ENCODE data around the gene SPTLC2.
"Not testable (repeated sequence)": the region's sequence is repeated elsewhere in the genome, so short reads cannot be mapped to it uniquely, and the experiment has no call there.

SPTLC2 gene

GRCh38 chr14:77616454-77617229, at the start of gene SPTLC2:
Gene SPTLC2, minus strand, starts transcription at chr14:77616637. Its CDS starts 58 bp downstream, at chr14:77616579.
- DNase-seq: peak; percentile 99

DNA sequence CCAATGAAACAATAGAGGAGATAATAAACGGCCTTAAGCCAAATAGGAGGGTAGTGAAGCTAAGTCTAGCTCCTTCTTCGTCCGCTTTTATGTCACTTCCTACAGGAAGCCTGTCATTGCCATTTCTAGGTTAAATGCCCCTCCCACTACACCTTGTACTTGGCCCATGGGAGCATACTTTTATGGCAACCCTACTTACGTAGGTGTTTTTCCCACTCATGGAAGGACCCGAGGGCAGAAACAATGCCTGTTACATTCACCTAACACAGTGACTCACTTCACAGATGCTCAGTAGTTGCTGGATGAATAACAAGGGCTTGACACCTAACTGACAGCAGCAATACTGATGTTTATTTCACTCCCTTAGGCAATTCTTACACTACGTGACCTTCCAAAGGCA, 46.9 kb upstream of the SPTLC2 start:
- no peak for DNase-seq

- not testable (repeated sequence) for DNase-seq
These were observed 45.1 kb upstream of the SPTLC2 start for GRCh38 chr14:77661562-77661961.

DNA sequence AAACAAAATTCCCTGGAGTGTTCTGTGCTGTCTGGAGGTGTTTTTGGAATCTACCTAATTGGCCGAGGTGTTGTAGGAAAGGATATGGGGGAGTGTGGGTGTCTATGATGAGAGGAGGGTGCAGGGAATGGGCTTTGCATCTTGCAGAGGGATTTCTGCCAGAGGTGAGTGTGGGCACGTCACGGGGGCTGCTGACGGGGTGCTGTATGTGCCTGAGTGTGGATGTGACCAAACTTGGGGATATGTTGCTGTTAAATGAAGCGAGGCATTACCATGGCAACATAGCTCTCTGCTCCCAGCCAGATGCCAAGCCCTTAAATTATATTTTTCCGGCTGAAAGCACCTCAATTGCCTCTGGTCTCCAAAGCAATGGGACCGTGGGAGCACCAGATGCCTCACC, 44.3 kb upstream of the SPTLC2 start:
- DNase-seq: no peak

- DNase-seq: no peak
These were observed 43.4 kb upstream of the SPTLC2 start for GRCh38 chr14:77659831-77660230.

DNA sequence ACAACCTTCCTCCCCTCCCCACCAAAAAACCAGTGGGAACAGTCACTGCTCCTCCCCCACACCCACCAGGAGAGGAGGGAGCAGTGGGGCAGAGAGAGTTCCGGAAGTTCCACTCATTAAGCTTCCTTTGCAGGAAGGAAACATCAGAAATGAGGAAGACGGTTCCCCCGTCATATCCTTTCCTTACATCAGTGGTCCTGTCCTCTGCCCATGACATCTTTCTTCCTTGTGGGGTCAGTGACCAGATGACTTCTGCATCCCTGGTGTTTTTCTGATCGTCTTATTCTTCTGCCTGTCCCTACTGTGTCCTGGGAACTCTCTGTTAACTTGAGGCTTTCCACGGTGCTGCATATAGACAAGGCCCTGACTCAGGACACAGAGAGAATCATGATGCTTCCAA, 40.8 kb upstream of the SPTLC2 start:
- DNase-seq: no peak

GRCh38 chr14:77654001-77654441, 37.6 kb upstream of the SPTLC2 start:
- peak; percentile 36 for DNase-seq

DNA sequence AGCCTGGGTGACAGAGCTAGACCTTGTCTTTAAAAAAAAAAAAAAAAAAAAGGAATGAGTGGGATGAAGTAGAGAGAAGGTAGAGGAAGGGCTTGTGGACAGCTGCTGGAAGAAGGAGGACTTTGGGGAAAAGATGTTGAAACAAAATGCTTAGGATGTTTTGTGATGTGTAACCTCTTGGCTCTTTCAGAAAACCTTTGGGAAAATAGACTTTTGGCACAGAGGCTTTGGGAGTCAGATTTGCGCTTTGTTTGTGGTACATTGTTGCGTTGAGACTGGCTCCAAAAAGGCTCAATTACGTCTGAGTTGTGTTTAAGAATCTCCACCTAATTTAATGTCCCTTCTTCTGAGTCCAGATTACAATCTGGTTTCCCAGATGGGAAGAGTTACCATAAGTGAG, 32.9 kb upstream of the SPTLC2 start:
- DNase-seq: no peak

GRCh38 chr14:77648520-77649200, 32.2 kb upstream of the SPTLC2 start:
- no peak for DNase-seq

GRCh38 chr14:77647853-77648252, 31.4 kb upstream of the SPTLC2 start:
- DNase-seq: no peak

DNA sequence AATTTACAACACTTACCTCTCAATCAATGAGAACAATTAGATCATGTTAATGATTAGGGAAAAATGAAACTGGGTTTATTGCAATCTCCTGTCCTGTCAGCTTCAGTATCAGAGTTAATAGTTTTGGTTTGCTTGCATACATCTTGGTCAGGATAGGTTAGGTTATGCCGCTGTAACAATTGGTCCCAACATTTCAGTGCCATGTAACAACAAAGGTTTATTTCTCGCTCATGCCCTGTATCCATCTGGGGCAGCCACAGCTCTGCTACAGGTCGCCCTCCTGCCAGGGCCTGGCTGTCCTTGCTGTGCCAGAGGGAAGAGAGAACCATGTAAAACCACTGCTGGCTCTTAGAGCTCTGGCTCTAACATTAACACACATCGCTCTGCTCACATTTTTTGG, 30.5 kb upstream of the SPTLC2 start:
- no peak for DNase-seq

DNA sequence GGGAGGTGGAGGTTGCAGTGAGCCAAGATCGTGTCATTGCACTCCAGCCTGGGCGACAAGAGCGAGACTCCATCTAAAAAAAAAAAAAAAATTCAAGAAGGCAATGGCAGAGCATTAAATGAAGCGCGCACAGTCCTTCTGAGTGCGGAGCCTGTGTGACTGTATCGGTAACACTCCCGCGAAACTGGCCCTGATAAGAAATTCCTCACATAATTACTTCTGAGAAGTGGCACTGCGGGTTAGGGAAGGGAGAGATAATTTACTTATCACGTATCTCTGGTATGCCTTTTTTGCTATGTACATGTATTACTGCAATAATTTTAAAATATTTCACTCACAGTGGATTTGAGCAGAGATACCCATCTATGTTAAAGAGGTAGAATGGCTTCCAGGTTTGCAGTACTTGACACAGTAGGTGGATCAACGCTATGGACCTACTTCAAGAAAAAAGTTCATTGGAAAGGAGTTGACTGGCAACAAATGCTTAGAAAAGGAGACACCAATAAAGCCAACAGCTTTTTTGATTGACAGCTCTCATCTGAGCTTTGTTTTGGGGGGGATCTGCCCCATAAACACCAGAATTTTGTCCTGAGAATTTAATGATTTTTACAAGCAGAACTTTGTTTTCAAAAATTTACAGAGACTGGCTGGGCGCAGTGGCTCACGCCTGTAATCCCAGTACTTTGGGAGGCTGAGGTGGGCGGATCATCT, 29.2 kb upstream of the SPTLC2 start:
- no peak for DNase-seq

GRCh38 chr14:77642407-77642806, 26.0 kb upstream of the SPTLC2 start:
- no peak for DNase-seq

DNA sequence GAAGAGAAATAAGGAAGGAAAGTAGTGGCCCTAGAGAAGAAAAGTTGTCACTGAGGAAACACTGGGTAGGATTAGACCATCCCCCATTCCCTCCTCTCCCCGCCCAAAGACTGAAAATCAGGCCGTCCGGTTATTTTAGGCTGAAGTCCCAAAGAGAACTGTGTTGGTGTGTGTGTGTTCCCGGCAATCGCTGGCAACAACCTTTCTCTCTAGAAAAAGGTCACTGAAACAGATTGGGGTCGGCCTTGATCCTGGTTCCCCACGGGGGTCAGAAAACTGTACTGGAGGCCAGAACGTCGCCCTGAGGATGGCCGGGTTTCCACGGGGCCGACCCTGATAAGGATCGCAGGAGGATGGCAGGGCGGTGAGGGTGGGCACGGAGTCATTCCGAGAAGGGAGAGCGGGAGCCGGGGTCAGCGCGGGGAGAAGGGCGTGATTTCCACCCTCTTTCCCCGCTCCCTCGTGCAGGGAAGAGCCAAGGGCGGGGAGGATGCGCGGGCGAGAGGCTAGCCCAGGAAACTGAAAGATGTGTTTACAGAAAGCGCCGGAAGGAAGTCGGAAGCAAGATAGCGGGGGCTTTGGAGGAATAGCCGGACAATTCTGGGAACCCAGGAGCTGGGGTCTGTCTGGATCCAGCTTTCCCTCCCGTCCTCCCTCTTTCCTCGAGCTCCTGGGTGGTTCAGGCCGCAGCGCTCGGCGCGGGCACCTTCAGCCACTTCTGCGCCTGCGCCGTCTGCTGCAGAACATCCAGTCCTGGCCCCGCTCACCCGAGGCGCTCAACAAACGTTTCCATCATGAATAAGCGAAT, 25.3 kb upstream of the SPTLC2 start:
- peak; percentile 51 for DNase-seq

DNA sequence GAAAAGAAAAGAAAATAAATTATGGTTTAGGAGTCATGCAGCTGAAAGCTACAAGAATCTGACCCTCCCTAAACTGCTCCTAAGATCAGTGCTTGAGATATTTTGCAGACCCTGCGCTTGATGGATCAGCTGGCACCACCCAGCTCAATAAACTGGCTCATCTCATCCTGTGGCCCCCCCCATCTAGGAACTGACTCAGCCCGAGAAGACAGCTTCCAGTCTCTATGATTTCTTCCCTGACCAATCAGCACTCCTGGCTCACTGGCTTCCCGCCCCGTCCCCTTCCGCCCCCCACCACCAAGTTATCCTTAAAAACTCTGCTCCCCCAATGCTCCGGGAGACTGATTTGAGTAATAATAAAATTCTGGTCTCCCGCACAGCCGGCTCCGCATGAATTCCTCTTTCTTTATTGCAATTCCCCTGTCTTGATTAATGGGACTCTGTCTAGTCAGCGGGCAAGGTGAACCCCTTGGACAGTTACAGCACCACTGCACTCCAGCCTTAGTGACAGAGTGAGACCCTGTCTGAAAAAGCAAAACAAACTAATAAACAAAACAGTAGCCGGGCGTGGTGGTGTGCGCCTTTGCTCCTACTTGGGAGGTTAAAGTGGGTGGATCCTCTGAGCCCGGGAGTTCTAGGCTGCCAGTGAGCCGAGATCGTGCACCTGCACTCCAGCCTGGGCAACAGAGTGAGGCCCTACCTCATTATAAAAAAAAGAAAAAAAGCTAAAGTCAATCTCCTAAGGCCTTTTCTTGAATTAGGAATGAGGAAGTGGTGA, 24.5 kb upstream of the SPTLC2 start:
- no peak for DNase-seq

DNA sequence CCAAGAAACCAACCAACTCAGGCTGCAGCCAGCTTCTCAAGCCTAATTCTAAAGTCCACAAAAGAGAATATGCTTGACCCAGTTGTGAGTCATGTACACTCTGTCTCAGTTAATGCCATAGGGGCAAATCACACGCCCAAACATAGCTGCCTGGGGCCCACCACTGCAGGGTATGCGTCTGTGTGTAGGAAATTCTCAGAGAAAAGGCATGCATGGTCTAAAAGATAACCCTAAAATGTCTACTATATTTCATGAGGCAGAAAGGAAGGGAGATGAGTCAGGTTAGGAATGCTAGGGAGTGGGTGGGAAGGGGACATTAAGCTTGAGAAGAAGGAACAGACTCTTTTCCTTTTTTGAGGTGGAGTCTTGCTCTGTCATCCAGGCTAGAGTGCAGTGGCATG, 22.3 kb upstream of the SPTLC2 start:
- no peak for DNase-seq

DNA sequence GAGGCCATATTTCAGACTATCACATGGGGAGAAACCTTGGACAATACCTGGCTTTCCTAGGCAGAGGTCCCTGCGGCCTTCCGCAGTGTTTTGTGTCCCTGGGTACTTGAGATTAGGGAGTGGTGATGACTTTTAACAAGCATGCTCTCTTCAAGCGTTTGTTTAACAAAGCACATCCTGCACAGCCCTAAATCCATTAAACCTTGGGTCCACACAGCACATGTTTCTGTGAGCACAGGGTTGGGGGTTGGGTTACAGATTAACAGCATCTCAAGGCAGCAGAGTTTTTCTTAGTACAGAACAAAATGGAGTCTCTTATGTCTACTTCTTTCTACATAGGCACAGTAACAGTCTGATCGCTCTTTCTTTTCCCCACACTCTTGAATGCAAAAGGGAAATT, 19.4 kb upstream of the SPTLC2 start:
- not testable (repeated sequence) for DNase-seq

DNA sequence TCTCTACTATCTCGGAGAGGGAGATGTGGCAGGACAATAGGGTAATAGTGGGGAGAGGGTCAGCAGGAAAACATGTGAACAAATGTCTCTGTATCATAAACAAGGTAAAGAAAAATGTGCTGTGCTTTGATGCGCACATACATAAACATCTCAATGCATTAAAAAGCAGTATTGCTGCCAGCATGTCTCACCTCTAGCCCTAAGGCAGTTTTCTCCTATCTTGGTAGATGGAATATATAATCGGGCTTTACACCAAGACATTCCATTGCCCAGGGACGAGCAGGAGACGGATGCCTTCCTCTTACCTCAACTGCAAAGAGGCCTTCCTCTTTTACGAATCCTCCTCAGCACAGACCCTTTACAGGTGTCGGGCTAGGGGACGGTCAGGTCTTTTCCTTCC, 19.0 kb upstream of the SPTLC2 start:
- DNase-seq: not testable (repeated sequence)

DNA sequence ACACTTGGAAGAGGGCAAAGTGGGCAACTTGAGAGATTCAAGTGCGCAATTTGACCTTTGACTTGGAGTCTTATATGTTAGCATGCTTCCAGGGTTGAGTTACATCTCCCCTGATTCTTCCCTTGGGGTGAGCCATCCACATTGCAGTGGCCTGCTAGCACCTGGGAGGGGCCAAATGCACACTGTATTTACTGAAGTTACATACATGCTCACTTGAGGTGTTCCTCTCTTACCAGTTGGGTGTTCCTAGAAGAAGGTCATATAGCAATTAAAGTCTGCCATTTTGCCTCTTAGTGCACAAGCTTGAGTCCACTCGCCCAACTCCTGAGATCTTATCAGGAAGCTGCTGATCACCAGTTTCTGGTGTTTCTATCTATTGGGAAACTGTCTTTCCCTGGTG, 13.7 kb upstream of the SPTLC2 start:
- DNase-seq: no peak

GRCh38 chr14:77625360-77625759, 8.9 kb upstream of the SPTLC2 start:
- DNase-seq: no peak

DNA sequence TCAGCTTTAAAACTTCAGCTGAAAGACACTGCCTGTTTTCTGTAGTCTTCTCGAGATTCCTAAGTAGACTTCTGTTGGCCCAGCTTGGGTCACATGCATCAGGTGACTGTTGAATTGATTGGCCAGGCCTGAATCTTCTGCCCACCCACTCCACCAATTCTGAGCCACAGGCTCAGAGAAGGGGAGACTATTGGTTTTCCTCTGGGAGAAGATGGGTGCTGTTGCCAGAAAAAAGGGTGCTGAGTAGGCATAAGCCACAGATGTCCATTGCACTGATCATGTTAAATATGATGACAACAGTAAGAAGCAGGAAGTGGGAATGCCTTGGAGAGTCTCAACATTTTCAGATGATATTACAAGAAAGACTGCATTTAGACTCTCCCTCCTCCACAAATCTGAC, 6.8 kb upstream of the SPTLC2 start:
- DNase-seq: no peak

GRCh38 chr14:77622366-77622961, 6.0 kb upstream of the SPTLC2 start:
- no peak for DNase-seq
